Superior temporal gyrus (tissue), 1 donor: ENCODE results near the gene FAM83D.
"Not testable (repeated sequence)": the region's sequence is repeated elsewhere in the genome, so short reads cannot be mapped to it uniquely, and the experiment has no call there.

Experiments used
- DNase-seq: peaks from one replicate; pipeline ENCODE4 v3.0.0-alpha.2; 2016; ENCODE audit errors: extremely low spot score

Gene FAM83D

GRCh38 chr20:38962044-38962927 is 36.1 kb downstream of the FAM83D start, which contains the start of gene DHX35:
TSS of gene DHX35 (plus strand) at chr20:38962344. CDS start at chr20:38962368, 24 bp downstream.
- DNase-seq = peak; percentile 97

GRCh38 chr20:38962928-38963401 is 36.7 kb downstream of the FAM83D start:
- DNase-seq = no peak

- DNase-seq = no peak
Measured at GRCh38 chr20:38963745-38964144, 37.5 kb downstream of the FAM83D start.

- DNase-seq = no peak
Measured at GRCh38 chr20:38965264-38965663, 39.0 kb downstream of the FAM83D start.

GRCh38 chr20:38968090-38968489 is 41.9 kb downstream of the FAM83D start:
- DNase-seq = no peak

GRCh38 chr20:38969708-38970107 is 43.5 kb downstream of the FAM83D start:
- no peak for DNase-seq

GRCh38 chr20:38970302-38970701 is 44.1 kb downstream of the FAM83D start:
- DNase-seq = no peak

- no peak for DNase-seq
Measured at GRCh38 chr20:38973107-38973506, 46.9 kb downstream of the FAM83D start.

GRCh38 chr20:38973645-38974044 is 47.4 kb downstream of the FAM83D start:
- peak; percentile 52 for DNase-seq

GRCh38 chr20:38975539-38976120 is 49.4 kb downstream of the FAM83D start:
- DNase-seq = no peak

GRCh38 chr20:38979434-38979833 is 53.2 kb downstream of the FAM83D start:
- no peak for DNase-seq

- no peak for DNase-seq
Measured at GRCh38 chr20:38979842-38980241, 53.6 kb downstream of the FAM83D start.

- no peak for DNase-seq
Measured at GRCh38 chr20:38982291-38982690, 56.1 kb downstream of the FAM83D start.

GRCh38 chr20:38985060-38985459 is 58.8 kb downstream of the FAM83D start:
- DNase-seq = no peak

GRCh38 chr20:38985603-38986170 is 59.5 kb downstream of the FAM83D start:
- peak; percentile 69 for DNase-seq

- no peak for DNase-seq
Measured at GRCh38 chr20:38986663-38987062, 60.4 kb downstream of the FAM83D start.

GRCh38 chr20:38987777-38988176 is 61.6 kb downstream of the FAM83D start:
- DNase-seq = no peak

GRCh38 chr20:38990728-38991127 is 64.5 kb downstream of the FAM83D start:
- no peak for DNase-seq

- no peak for DNase-seq
Measured at GRCh38 chr20:38991814-38992704, 65.8 kb downstream of the FAM83D start.

GRCh38 chr20:38995536-38996044 is 69.4 kb downstream of the FAM83D start:
- no peak for DNase-seq

- not testable (repeated sequence) for DNase-seq
Measured at GRCh38 chr20:38996866-38997265, 70.6 kb downstream of the FAM83D start.
